Urothelium cell line (cell line): ENCODE results near the gene ELN.
"Not testable (repeated sequence)": the region's sequence is repeated elsewhere in the genome, so short reads cannot be mapped to it uniquely, and the experiment has no call there.

Experiments used
- DNase-seq: peaks from one replicate; pipeline ENCODE4 v3.0.0; 2011; ENCODE audit warnings: low spot score, mixed read lengths
- FAIRE-seq: peaks from 2 replicates; lab custom pipeline; 2011; peaks lifted over from hg19 to GRCh38; lab: Jason Lieb, UNC

Gene ELN

DNA sequence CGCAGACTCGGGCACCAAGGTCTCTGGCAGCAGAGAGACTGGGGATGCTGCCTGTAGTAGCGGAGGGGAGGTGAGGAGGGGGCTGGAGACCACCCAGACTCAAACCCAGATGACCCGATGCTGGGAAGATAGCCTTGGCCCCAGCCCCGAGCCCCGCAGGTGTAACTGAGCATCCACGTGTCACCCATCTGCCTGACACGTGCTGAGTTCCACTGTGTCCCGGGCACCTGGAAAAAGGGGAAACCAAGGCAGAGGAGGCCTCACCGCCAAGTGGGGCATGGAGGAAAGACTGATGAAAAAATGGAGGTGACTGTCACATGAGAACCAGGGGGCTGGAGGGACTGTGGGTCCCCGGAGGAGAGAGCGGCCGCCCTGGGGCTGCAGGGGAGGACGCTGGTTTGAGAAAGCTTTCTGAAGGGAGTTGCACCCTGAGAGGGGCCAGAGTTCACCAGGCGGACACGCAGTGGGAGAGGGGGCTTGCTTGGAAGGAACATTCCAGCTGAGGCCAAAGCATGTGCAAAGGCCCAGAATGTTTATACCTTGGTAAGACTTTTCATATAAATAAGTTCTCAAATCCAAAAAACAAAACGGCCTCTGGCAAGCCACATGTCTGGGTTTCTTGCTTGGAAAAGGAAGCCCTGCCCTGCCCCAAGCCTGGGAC, 27.4 kb upstream of the ELN start:
- FAIRE-seq (no peak), DNase-seq (no peak)

DNA sequence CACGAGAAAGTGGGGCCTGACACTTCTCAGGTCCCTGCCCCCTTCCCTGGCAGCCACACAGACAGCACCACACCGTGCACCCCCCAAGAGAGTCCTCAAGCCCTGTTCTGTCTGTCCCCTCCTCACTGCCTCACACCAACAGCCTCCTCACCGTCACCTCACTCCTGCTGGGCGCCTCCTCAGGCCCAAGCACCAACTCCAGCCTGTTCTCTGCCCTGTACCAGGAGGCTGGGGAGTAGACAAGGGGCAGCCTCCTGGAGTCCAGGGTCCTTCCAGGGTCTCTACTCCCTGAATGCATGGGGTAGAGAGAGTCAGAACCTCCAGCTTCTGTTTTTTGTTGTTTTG, 26.9 kb upstream of the ELN start:
- no peak for DNase-seq
- no peak for FAIRE-seq

- DNase-seq: peak; percentile 94
- peak; percentile 95 for FAIRE-seq
Observed at GRCh38 chr7:74002474-74003017, 25.4 kb upstream of the ELN start.

- no peak for FAIRE-seq
- no peak for DNase-seq
Observed at GRCh38 chr7:74003621-74004020, 24.4 kb upstream of the ELN start.

GRCh38 chr7:74006032-74006431, 21.9 kb upstream of the ELN start:
- no peak for DNase-seq

DNA sequence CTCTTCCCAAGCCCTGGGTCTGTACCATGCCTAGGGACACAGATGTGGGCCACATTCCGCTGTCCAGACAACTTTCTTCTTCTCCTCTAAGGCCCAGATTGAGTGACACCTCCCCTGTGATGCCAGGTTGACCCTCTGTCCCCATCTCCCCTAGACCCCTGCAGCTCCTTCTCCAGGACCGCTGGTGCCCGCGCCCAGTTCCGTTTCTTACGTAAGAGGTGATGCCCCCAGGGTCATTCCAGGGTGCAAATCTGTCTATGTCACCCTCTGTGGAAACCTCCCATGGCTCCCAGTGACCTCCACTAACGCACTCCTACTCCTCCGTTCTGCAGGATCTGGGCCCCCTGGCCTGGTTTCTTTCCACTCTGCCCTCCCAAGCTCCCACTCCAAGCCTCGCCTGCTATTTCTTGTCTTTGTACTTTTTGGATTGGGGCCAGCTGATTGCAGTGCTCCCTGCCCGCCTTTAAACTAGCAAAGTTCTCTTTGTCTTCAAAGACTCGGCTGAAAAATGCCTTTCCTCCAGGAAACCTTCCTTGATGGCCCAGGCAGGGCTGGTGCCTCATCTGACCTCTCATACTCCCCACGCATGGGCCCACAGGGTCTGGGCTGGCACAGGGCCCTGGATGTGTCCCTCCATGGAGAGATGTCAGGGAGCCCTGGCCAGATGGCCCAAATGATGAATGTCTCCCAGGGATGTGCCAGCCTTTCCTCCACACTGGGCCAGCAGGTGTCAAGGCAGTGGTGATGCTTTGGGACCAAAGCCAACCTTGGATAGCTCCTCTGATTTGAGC, 21.3 kb upstream of the ELN start:
- no peak for FAIRE-seq
- DNase-seq: no peak

More at GRCh38 chr7:74006032-74006431, 21.9 kb upstream of the ELN start:
- FAIRE-seq: no peak

DNA sequence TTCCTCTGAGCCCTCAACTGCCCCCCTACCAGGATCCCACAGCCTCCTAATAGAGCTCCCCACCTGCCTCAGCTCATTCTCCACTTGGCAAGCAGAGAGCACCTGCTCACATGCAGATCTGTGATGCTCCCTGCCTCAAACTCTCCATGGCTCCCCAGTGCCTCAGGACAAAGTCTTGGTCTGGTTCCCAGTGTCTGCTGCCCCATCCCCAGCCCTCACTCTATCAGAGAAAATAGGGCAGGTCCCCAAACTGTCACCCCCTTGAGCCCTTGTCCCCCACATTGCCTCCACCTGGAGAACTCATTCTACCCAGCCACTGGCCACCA, 20.8 kb upstream of the ELN start:
- FAIRE-seq (no peak), DNase-seq (no peak)

GRCh38 chr7:74008687-74009086, 19.3 kb upstream of the ELN start:
- DNase-seq (no peak), FAIRE-seq (no peak)

GRCh38 chr7:74009719-74010118, 18.3 kb upstream of the ELN start:
- FAIRE-seq (no peak), DNase-seq (no peak)

DNA sequence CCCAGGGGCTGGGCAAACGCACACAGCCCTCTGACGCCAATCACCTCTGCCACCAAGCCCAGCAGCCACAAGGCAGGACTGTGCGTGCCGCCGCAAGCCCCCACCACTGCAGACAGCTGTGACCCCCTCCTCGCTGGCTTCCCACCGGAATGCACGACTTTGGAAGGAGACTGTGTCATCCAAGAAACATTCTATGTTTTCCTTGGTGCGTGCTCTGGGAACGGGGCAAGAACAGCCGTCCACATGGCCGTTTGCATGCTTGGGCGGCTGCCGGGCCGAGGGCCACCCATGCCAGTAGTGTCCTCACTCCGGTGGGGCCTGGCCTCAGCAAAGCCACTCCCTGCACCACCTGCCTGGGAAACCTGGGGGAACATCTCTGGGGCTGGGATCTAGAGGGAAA, 17.6 kb upstream of the ELN start:
- DNase-seq: no peak
- FAIRE-seq: no peak

DNA sequence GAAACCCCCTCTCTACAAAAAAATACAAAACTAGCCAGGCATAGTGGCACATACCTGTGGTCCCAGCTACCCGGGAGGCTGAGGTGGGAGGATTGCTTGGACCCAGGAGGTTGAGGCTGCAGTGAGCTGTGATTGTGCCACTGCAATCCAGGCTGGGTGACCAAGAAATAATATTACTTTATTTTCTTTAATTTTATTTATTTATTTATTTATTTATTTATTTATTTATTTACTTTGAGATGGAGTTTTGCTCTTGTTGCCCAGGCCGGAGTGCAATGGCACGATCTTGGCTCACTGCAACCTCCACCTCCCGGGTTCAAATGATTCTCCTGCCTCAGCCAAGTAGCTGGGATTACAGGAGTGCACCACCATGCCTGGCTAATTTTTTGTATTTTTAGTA, 16.6 kb upstream of the ELN start:
- FAIRE-seq, DNase-seq: not testable (repeated sequence)

GRCh38 chr7:74012842-74013249, 15.1 kb upstream of the ELN start:
- FAIRE-seq: no peak

DNA sequence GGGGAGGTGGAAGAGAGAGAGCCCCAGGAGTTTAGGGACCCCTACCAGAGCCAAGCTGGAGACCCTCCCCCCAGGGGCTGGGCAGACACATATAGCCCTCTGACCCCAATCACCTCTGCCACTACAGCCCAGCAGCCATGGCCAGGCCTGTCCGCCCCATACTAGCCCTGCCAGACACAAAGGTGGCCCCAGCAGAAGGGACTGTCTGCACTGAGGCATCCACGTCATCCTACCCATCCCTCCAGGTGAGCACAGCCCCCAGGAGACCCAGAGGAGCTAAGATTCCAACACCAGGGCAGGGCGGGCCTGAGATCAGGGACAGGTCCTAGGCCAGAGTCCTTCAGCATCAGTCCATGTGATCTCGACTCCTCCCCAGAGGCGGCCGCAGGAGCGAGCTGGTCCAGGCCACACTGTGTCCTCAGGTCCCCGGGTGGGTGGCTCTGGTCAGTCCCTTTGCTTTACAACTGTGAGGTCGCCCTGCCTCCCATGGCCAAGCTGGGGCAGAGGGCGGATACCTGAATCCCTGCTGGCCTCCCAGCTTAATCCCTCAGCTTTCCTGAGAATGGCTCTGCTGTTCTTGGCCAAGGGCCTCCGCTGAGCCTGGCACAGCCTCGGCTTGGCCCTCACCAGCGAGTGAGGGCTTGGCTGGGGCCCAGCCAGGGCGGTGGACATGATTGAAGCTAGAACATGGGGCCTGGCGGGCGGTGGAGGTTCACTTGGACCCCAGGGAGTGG, 14.3 kb upstream of the ELN start:
- DNase-seq (no peak), FAIRE-seq (no peak)

More at GRCh38 chr7:74012842-74013249, 15.1 kb upstream of the ELN start:
- peak; percentile 86 for DNase-seq

- no peak for FAIRE-seq
Observed at GRCh38 chr7:74014931-74015330, 13.0 kb upstream of the ELN start.

GRCh38 chr7:74015670-74016069, 12.3 kb upstream of the ELN start:
- DNase-seq (no peak), FAIRE-seq (no peak)

More at GRCh38 chr7:74014931-74015330, 13.0 kb upstream of the ELN start:
- no peak for DNase-seq

DNA sequence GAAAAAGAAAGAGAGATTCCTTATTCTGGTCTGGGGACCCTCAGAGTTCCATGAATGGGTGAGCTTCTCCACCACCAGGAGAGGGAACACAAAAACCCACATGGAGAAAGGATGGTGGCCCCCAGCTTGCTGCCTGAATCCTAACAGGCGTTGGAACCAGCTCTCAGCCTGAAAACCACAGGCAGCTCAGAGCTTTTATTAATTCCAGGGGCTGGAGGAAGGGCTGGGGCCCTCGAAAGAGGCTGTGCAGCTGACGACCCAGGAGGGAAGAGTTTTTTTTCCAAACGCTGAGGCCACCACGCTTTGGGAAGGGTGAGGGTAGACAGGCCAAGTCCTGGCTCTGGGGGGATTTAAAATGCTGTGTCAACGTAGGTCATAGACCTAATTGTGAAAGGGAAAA, 10.8 kb upstream of the ELN start:
- FAIRE-seq (no peak), DNase-seq (no peak)

GRCh38 chr7:74018246-74018895, 9.6 kb upstream of the ELN start:
- FAIRE-seq: no peak

GRCh38 chr7:74019149-74019548, 8.8 kb upstream of the ELN start:
- FAIRE-seq (no peak), DNase-seq (no peak)

More at GRCh38 chr7:74018246-74018895, 9.6 kb upstream of the ELN start:
- no peak for DNase-seq

- no peak for FAIRE-seq
Observed at GRCh38 chr7:74020390-74020789, 7.6 kb upstream of the ELN start.

DNA sequence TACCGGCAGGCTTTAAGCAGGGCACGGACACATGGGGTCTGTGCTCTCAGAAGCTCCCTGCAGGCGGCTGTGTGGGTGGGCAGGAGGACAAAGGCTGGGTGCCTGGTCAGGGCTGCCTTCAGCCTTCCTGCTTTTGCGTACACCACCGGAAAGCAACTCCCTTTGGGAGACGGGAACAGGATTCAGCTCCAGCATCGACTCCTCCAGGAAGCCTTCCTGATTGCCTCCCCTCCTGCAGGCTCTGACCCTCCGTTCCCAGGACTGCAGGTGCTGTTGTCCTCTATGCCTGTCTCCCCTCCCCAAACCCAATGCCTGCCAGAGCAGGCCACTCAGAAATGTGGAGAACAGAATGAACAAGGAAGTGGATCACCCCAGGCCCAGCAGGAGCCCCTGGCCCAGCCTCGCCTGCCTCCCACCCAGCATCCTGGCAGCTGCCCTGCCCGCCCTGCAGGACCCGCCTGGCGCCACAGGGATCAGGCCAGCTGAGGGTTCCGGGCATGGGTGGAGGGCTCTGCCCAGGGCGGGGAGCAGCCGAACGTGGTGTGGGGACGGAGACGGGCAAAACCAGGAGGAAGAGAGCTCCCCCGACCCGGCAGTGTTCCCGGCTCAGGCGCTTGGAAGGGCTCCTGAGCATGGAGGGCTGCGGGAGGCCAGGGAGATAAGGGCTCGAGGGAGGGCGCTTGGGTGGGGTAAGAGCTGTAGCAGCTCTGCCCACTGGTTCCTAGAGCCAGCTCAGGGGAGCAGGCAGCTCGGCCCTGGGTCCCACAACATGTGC, 6.2 kb upstream of the ELN start:
- FAIRE-seq: no peak
- DNase-seq: no peak

More at GRCh38 chr7:74020390-74020789, 7.6 kb upstream of the ELN start:
- DNase-seq: no peak
